Bronchial epithelial cell (primary cell): ENCODE data around the gene HBG1. TPM values are rescaled to one million over a fixed set of nuclear protein-coding genes. Genes with fewer than 3 reads are reported as not detected.

Source experiments
- DNase-seq: peaks from one replicate; pipeline ENCODE4 v3.0.0-alpha.2; 2010; ENCODE audit warnings: low read depth
- FAIRE-seq: peaks from 2 replicates; lab custom pipeline; 2011; peaks lifted over from hg19 to GRCh38; lab: Jason Lieb, UNC
- H3K27me3 ChIP-seq: 2 replicates; pipeline ENCODE4 v1.5.1; 2011; ENCODE audit warnings: low read length; ENCODE audit not compliant: control insufficient read depth, insufficient read depth
- H3K36me3 ChIP-seq: 2 replicates; pipeline ENCODE4 v1.5.1; 2011; ENCODE audit warnings: low read length; ENCODE audit not compliant: control insufficient read depth, insufficient read depth
- H3K4me3 ChIP-seq: 2 replicates; pipeline ENCODE4 v1.5.1; 2011; ENCODE audit warnings: mild to moderate bottlenecking, low read depth, low read length, control low read depth
- total RNA-seq: library from RNA; depleted of rRNA; stranded (reverse); fragments of >200 nt; gene quantifications from 2 replicates; pipeline ENCODE4 v1.2.1, GENCODE V29; 2014
- TF ChIP-seq, protein P1 (sequence below): IDR thresholded peaks from 2 replicates; pipeline ENCODE4 v1.5.1; 2011; ENCODE audit warnings: mild to moderate bottlenecking, moderate library complexity, low read length, control low read depth, inconsistent platforms; ENCODE audit not compliant: insufficient read depth, severe bottlenecking

HBG1 gene
- total RNA-seq, 1 donor from 2014 or later: not detected

DNA sequence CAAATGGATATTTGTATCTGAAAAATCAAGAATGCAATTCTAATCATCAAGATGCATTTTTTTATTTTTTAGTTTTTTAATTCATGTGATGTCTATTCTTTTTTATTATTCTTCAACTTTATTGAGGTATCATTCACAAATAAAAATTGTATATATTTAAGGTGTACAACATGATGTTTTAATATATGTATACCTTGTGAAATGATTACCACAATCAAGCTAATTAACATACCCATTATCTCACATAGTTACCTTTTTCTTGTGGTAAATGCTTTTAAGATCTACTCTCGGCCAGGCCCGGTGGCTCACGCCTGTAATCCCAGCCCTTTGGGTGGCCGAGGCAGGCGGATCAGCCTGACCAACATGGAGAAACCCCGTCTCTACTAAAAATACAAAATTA lies 26.5 kb downstream of the HBG1 start:
- Histone ChIP-seq H3K4me3 (no peak overlapping the region), H3K36me3 (no peaks in the 10 kb centered on the region), H3K27me3 (no peaks in the 10 kb centered on the region)
- no peak for DNase-seq
- no peak for FAIRE-seq
- TF ChIP-seq, protein P1, sequence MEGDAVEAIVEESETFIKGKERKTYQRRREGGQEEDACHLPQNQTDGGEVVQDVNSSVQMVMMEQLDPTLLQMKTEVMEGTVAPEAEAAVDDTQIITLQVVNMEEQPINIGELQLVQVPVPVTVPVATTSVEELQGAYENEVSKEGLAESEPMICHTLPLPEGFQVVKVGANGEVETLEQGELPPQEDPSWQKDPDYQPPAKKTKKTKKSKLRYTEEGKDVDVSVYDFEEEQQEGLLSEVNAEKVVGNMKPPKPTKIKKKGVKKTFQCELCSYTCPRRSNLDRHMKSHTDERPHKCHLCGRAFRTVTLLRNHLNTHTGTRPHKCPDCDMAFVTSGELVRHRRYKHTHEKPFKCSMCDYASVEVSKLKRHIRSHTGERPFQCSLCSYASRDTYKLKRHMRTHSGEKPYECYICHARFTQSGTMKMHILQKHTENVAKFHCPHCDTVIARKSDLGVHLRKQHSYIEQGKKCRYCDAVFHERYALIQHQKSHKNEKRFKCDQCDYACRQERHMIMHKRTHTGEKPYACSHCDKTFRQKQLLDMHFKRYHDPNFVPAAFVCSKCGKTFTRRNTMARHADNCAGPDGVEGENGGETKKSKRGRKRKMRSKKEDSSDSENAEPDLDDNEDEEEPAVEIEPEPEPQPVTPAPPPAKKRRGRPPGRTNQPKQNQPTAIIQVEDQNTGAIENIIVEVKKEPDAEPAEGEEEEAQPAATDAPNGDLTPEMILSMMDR: no peak

- no peaks in the 10 kb centered on the region for H3K27me3 ChIP-seq
- DNase-seq (no peak), FAIRE-seq (no peak)
- TF ChIP-seq, protein P1: no peak
- no peak overlapping the region for H3K4me3 ChIP-seq
- H3K36me3 ChIP-seq: no peaks in the 10 kb centered on the region
Measured at GRCh38 chr11:5210376-5210885, 39.2 kb downstream of the HBG1 start.

DNA sequence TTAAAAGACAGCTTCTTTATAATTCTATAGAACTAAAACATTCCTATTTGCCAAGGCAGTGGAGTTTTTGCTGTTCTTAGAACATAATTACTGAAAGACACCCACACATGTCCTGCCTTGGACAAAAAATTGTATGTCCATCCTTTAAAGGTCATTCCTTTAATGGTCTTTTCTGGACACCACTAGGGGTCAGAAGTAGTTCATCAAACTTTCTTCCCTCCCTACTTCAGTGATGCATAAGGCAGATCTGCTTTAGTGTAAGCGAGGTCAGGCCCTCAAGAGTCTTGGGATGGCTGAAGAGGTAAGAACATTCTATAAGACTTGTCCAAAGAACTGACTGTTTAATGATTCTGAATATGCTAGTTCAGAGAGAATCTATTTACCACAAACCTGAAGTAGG lies 44.9 kb downstream of the HBG1 start:
- DNase-seq (peak; percentile 69), FAIRE-seq (no peak)
- H3K4me3 ChIP-seq: no peak overlapping the region
- H3K36me3 ChIP-seq: no peaks in the 10 kb centered on the region
- no peaks in the 10 kb centered on the region for H3K27me3 ChIP-seq
- TF ChIP-seq, protein P1: peak; percentile 49

GRCh38 chr11:5203366-5203765 lies 46.3 kb downstream of the HBG1 start:
- H3K36me3 ChIP-seq: no peaks in the 10 kb centered on the region
- H3K4me3 ChIP-seq: no peak overlapping the region
- no peaks in the 10 kb centered on the region for H3K27me3 ChIP-seq
- DNase-seq: no peak
- TF ChIP-seq, protein P1: no peak
- no peak for FAIRE-seq

- FAIRE-seq (no peak), DNase-seq (no peak)
- TF ChIP-seq, protein P1: no peak
- no peaks in the 10 kb centered on the region for H3K27me3 ChIP-seq
- no peak within 1 kb of the TSS for H3K4me3 ChIP-seq
- H3K36me3 ChIP-seq: no peaks in the 10 kb centered on the region
Measured at GRCh38 chr11:5200582-5200981, 49.1 kb downstream of the HBG1 start, which contains the start of gene OR51V1. OR51V1 (minus strand) TSS chr11:5200682; CDS start chr11:5200682, 0 bp downstream.

- Histone ChIP-seq H3K27me3 (no peaks in the 10 kb centered on the region), H3K4me3 (no peak overlapping the region), H3K36me3 (no peaks in the 10 kb centered on the region)
- no peak for DNase-seq
- FAIRE-seq: no peak
- TF ChIP-seq, protein P1: no peak
Measured at GRCh38 chr11:5198285-5198684, 51.4 kb downstream of the HBG1 start.
